Endodermal cell (in vitro differentiated cells): ENCODE results near the gene DNAJC3. TPM values are rescaled to one million over a fixed set of nuclear protein-coding genes. Genes with fewer than 3 reads are reported as not detected.
A peak's percentile ranks its signal among the peaks of the same experiment; 100 is the strongest.

Experiments
- DNase-seq: peaks from one replicate; pipeline ENCODE4 v3.0.0-alpha.2; 2017
- H3K27ac ChIP-seq: 2 replicates; pipeline ENCODE4 v1.5.1; 2013; ENCODE audit warnings: mild to moderate bottlenecking, low read depth, low read length, moderate library complexity
- H3K27me3 ChIP-seq: 2 replicates; pipeline ENCODE4 v1.6.1; 2013; ENCODE audit warnings: mild to moderate bottlenecking, low read length, moderate library complexity; ENCODE audit not compliant: insufficient read depth, control insufficient read depth, poor library complexity, severe bottlenecking
- H3K36me3 ChIP-seq: 2 replicates; pipeline ENCODE4 v1.7.0; 2013; ENCODE audit warnings: mild to moderate bottlenecking, low read length, moderate library complexity; ENCODE audit not compliant: control insufficient read depth, insufficient read depth
- H3K4me1 ChIP-seq: one replicate; pipeline ENCODE4 v1.7.0; 2013; ENCODE audit warnings: low read length; ENCODE audit not compliant: control insufficient read depth, insufficient read depth
- H3K4me3 ChIP-seq: 2 replicates; pipeline ENCODE4 v1.5.1; 2013; ENCODE audit warnings: mild to moderate bottlenecking, low read length, moderate library complexity
- H3K9ac ChIP-seq: 2 replicates; pipeline ENCODE4 v1.6.1; 2013; ENCODE audit warnings: mild to moderate bottlenecking, low read length, moderate library complexity; ENCODE audit not compliant: poor library complexity, severe bottlenecking; ENCODE audit errors: extremely low read depth
- H3K9me3 ChIP-seq: 2 replicates; pipeline ENCODE4 v1.6.1; 2013; ENCODE audit warnings: mild to moderate bottlenecking, low read length, moderate library complexity; ENCODE audit not compliant: control insufficient read depth
- H3K27ac Mint-ChIP-seq: 2 replicates; pipeline ENCODE4 v1.8.0; 2020; ENCODE audit warnings: mixed read lengths
- H3K27me3 Mint-ChIP-seq: 2 replicates; pipeline ENCODE4 v1.8.0; 2021; ENCODE audit warnings: mild to moderate bottlenecking, mixed read lengths; ENCODE audit not compliant: insufficient read depth
- H3K36me3 Mint-ChIP-seq: 2 replicates; pipeline ENCODE4 v1.8.0; 2020; ENCODE audit warnings: low read depth, mixed read lengths
- H3K4me1 Mint-ChIP-seq: 2 replicates; pipeline ENCODE4 v1.8.0; 2020; ENCODE audit warnings: mixed read lengths
- H3K4me3 Mint-ChIP-seq: 2 replicates; pipeline ENCODE4 v1.8.0; 2020; ENCODE audit warnings: mild to moderate bottlenecking, moderate library complexity, mixed read lengths
- H3K9me3 Mint-ChIP-seq: 2 replicates; pipeline ENCODE4 v1.8.0; 2020; ENCODE audit warnings: mild to moderate bottlenecking, mixed read lengths
- WGBS, 2 experiments: methylation state at CpG; one replicate each; pipeline versions ENCODE4 v1.1.5 to v1.1.7; 2013; ENCODE audit warnings: missing lambda C conversion rate in 2 of 2, mixed read lengths in 1 of 2; ENCODE audit not compliant: insufficient coverage in 1 of 2, insufficient read length in 1 of 2; 5-methylcytosine and 5-hydroxymethylcytosine counted together
- total RNA-seq, 2 donors: library from RNA; stranded (reverse); fragmentation: NEBNext Ultra II Directional in 1 of 2; extraction: Animal tissue kit (Norgen Biotek cat#: 25700) in 1 of 2; gene quantifications; 2 replicates in 1 of 2; 3 replicates in 1 of 2; pipeline ENCODE4 v1.2.1, GENCODE V29; 2021
- TF ChIP-seq, protein P1 (sequence below): fragments of 200-600 bp; sonication (generic); conservative IDR thresholded peaks from 2 replicates; pipeline ENCODE4 v1.5.0; 2021; ENCODE audit warnings: antibody characterized with exemption, mild to moderate bottlenecking

DNAJC3 gene
- total RNA-seq, 2 donors from 2014 or later, result 20.6 to 31.5 TPM

- no peaks in the 10 kb centered on the region for H3K9me3 ChIP-seq
- H3K27me3 ChIP-seq, result no peaks in the 10 kb centered on the region
- Mint-ChIP-seq H3K27me3 (peaks cover 4% of the 10 kb centered on the region), H3K4me3 (no peak overlapping the region), H3K4me1 (peaks cover 18% of the 10 kb centered on the region), H3K36me3 (peaks cover 55% of the 10 kb centered on the region), H3K9me3 (no peaks in the 10 kb centered on the region), H3K27ac (no peak overlapping the region)
- H3K36me3 ChIP-seq, result peaks cover 48% of the 10 kb centered on the region
- no peak overlapping the region for H3K9ac ChIP-seq
- DNase-seq, result no peak
- H3K4me1 ChIP-seq, result no peaks in the 10 kb centered on the region
- no peak overlapping the region for H3K27ac ChIP-seq
- TF ChIP-seq, protein P1, sequence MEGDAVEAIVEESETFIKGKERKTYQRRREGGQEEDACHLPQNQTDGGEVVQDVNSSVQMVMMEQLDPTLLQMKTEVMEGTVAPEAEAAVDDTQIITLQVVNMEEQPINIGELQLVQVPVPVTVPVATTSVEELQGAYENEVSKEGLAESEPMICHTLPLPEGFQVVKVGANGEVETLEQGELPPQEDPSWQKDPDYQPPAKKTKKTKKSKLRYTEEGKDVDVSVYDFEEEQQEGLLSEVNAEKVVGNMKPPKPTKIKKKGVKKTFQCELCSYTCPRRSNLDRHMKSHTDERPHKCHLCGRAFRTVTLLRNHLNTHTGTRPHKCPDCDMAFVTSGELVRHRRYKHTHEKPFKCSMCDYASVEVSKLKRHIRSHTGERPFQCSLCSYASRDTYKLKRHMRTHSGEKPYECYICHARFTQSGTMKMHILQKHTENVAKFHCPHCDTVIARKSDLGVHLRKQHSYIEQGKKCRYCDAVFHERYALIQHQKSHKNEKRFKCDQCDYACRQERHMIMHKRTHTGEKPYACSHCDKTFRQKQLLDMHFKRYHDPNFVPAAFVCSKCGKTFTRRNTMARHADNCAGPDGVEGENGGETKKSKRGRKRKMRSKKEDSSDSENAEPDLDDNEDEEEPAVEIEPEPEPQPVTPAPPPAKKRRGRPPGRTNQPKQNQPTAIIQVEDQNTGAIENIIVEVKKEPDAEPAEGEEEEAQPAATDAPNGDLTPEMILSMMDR, result no peak
- no peak overlapping the region for H3K4me3 ChIP-seq
Observed at GRCh38 chr13:95636853-95637252, 40.1 kb upstream of the DNAJC3 start.

DNA sequence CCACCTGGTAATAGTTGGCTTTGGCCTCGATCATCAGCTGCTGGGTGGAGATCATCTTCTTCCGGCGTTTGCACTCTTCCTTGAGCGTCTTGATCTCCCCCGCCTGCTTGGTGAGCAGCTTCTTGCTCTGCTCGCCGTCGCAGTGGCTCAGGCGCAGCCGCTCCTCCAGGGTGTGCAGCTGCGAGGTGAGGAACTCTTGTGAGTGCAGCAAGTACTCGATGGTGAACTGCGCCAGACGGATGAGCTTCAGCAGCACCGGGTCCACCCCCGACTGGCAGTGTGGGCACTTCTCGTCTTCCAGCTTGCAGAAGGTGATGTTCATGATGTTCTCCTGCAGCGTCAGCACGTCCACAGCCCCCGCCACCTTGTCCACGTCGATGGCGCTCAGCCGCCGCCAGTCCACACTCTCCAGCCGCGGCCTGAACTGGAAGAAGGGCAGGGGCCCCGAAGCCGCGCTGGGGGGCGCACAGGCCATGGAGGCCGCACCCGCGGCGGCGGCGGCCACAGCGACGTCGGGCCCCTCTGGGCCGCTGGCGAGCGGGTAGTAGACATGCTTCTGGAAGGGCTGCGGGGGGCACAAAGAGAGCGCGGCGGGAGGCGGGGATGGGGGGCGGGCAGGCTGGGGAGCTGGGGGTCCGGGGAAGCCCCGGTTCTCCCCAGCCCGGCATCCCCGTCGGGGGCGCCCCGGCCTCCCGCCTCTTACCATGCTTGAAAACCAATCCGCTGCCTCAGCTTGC is 35.5 kb upstream of the DNAJC3 start:
- Histone ChIP-seq H3K9me3 (no peaks in the 10 kb centered on the region), H3K36me3 (peaks cover 32% of the 10 kb centered on the region), H3K27ac (no peak overlapping the region), H3K4me3 (no peak overlapping the region), H3K27me3 (no peaks in the 10 kb centered on the region), H3K9ac (no peak overlapping the region), H3K4me1 (no peaks in the 10 kb centered on the region)
- TF ChIP-seq, protein P1, result peak; percentile 23
- H3K9me3 Mint-ChIP-seq, result no peaks in the 10 kb centered on the region
- H3K27me3 Mint-ChIP-seq, result peaks cover 8% of the 10 kb centered on the region
- H3K4me1 Mint-ChIP-seq, result peaks cover 23% of the 10 kb centered on the region
- peaks cover 32% of the 10 kb centered on the region for H3K36me3 Mint-ChIP-seq
- H3K4me3 Mint-ChIP-seq, result peak overlapping the region; percentile 61
- H3K27ac Mint-ChIP-seq, result no peak overlapping the region
- WGBS, 2 experiments, result 79 to 94% methylated on average over 15 to 58 of the region's 58 CpGs
- peak; percentile 74 for DNase-seq

GRCh38 chr13:95642028-95642621 is 34.8 kb upstream of the DNAJC3 start:
- WGBS, 2 experiments, result 44 to 80% methylated on average over 12 to 34 of the region's 35 CpGs
- Histone ChIP-seq H3K4me3 (peak overlapping the region; percentile 82), H3K9me3 (no peaks in the 10 kb centered on the region), H3K36me3 (peaks cover 25% of the 10 kb centered on the region), H3K27me3 (no peaks in the 10 kb centered on the region), H3K27ac (no peak overlapping the region), H3K4me1 (no peaks in the 10 kb centered on the region), H3K9ac (no peak overlapping the region)
- peak; percentile 91 for DNase-seq
- no peak overlapping the region for H3K27ac Mint-ChIP-seq
- H3K4me1 Mint-ChIP-seq, result peaks cover 21% of the 10 kb centered on the region
- TF ChIP-seq, protein P1, result no peak
- no peaks in the 10 kb centered on the region for H3K9me3 Mint-ChIP-seq
- H3K27me3 Mint-ChIP-seq, result peaks cover 8% of the 10 kb centered on the region
- H3K36me3 Mint-ChIP-seq, result peaks cover 26% of the 10 kb centered on the region
- peak overlapping the region; percentile 61 for H3K4me3 Mint-ChIP-seq
